Measurements from ENCODE around the gene VAV1. TPM values are rescaled to one million over a fixed set of nuclear protein-coding genes. Genes with fewer than 3 reads are reported as not detected.
A peak's percentile ranks its signal among the peaks of the same experiment; 100 is the strongest.

Gene VAV1
- total RNA-seq, 5 donors from 2014 or later (not counting 1 experiment from before 2014, with no cell fraction given): 82.5 to 114 (median 92.2) TPM

DNA sequence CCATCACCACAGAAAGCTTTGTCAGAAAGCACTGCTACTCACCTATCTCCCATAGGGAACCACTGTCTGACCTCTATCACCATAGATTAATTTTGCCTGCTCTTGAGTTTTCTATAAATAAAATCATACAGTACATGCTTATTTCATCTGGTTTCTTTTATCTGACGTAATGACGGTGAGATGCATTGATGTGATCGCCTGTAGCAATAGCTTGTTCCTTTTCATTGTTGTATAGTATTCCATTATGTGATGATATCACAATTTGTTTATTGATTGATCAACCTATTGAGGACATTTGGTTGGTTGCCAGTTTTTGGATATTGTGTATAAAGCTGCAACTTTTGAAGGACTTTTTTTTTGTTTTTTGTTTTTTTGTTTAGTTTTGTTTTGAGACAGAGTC lies 63.0 kb downstream of the VAV1 start:
- POLR2A ChIA-PET: no interaction called here
- no peak overlapping the region for H3K27ac ChIP-seq (ENCODE audit: low read length)
- CTCF ChIA-PET: interaction anchor here in 1 of 2 donors (0.6 kb wide), 1 partner anchor 1101 kb away, joined by 3 read pairs; no protein-coding TSS in a partner anchor

GRCh38 chr19:6837525-6837924 lies 65.0 kb downstream of the VAV1 start:
- H3K27me3 ChIP-seq (replicated peaks in 1 of 2; ENCODE audit: control insufficient read depth in 2 of 2, extremely low read depth in 1 of 2, insufficient read depth in 2 of 2, low read length in 1 of 2): no peaks in the 10 kb centered on the region
- Mint-ChIP-seq H3K36me3 (peaks cover 51% of the 10 kb centered on the region), H3K27ac (peak overlapping the region; percentile 57 to 77), H3K27me3 (no peaks in the 10 kb centered on the region), H3K9me3 (no peaks in the 10 kb centered on the region), H3K4me3 (no peak overlapping the region), H3K4me1 (peaks cover 5 to 29% (median 16%) of the 10 kb centered on the region in 3 donors)
- H3K36me3 ChIP-seq (ENCODE audit: control insufficient read depth in 2 of 2, extremely low read depth in 1 of 2, insufficient read depth in 1 of 2, low read length in 1 of 2): peaks cover 12 to 67% of the 10 kb centered on the region in 2 donors
- H3K27ac ChIP-seq (ENCODE audit: low read length): no peak overlapping the region
- H3K9me3 ChIP-seq: no peaks in the 10 kb centered on the region
- CTCF ChIA-PET: no interaction called here
- no CpG with 5 or more reads among the region's 2 CpGs for WGBS (ENCODE audit: insufficient coverage)
- ATAC-seq (replicated peaks in 1 of 4): no peak
- no peak for DNase-seq
- H3K4me1 ChIP-seq (ENCODE audit: control insufficient read depth in 1 of 2, extremely low read depth in 1 of 2, insufficient read depth in 2 of 2, low read length in 2 of 2): peaks cover 0 to 5% of the 10 kb centered on the region in 2 experiments
- POLR2A ChIA-PET: no interaction called here
- H3K4me3 ChIP-seq (ENCODE audit: control insufficient read depth in 1 of 2, extremely low read depth in 1 of 2, low read length in 1 of 2): no peak overlapping the region

More for the DNA sequence above, 63.0 kb downstream of the VAV1 start:
- Mint-ChIP-seq H3K4me3 (no peak overlapping the region), H3K9me3 (no peaks in the 10 kb centered on the region), H3K27ac (no peak overlapping the region), H3K4me1 (peaks cover 5 to 32% (median 16%) of the 10 kb centered on the region in 3 donors), H3K36me3 (peaks cover 56% of the 10 kb centered on the region), H3K27me3 (no peaks in the 10 kb centered on the region)
- Histone ChIP-seq H3K27me3 (replicated peaks in 1 of 2; ENCODE audit: control insufficient read depth in 2 of 2, extremely low read depth in 1 of 2, insufficient read depth in 2 of 2, low read length in 1 of 2) (no peaks in the 10 kb centered on the region), H3K36me3 (ENCODE audit: control insufficient read depth in 2 of 2, extremely low read depth in 1 of 2, insufficient read depth in 1 of 2, low read length in 1 of 2) (peaks cover 20 to 75% of the 10 kb centered on the region in 2 donors), H3K4me1 (ENCODE audit: control insufficient read depth in 1 of 2, extremely low read depth in 1 of 2, insufficient read depth in 2 of 2, low read length in 2 of 2) (peaks cover 0 to 5% of the 10 kb centered on the region in 2 experiments), H3K9me3 (no peaks in the 10 kb centered on the region), H3K4me3 (ENCODE audit: control insufficient read depth in 1 of 2, extremely low read depth in 1 of 2, low read length in 1 of 2) (no peak overlapping the region)
- ATAC-seq (replicated peaks in 1 of 4) (no peak), DNase-seq (no peak)
- 100% methylated on average over 1 of the region's 3 CpGs for WGBS (ENCODE audit: insufficient coverage)

DNA sequence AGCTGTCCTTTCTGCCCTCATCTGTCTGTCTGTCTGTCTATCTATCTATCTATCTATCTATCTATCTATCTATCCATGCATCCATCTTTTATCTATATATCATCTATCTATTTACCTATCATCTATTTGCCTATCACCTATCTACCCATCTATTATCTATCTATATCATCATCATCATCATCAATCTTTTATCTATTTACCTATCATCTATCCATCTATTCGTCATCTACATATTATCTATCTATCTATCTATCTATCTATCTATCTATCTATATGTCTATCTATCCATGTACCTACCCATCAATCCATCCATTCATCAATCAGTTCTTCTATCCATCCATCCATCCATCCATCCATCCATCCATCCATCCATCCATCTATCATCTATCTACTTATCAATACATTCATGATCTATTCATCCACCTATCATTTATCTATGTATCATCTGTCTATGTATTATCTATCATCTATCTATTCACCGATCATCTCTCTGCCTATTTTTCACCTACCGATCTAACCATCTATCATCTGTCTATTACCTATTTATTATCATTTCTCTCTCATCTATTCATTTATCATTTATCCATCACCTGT lies 65.7 kb downstream of the VAV1 start:
- H3K9me3 Mint-ChIP-seq: no peaks in the 10 kb centered on the region
- no peaks in the 10 kb centered on the region for H3K27me3 Mint-ChIP-seq
- Histone ChIP-seq H3K27ac (ENCODE audit: low read length) (no peak overlapping the region), H3K9me3 (no peaks in the 10 kb centered on the region), H3K36me3 (ENCODE audit: control insufficient read depth in 2 of 2, extremely low read depth in 1 of 2, insufficient read depth in 1 of 2, low read length in 1 of 2) (peaks cover 13 to 65% of the 10 kb centered on the region in 2 donors), H3K4me3 (ENCODE audit: control insufficient read depth in 1 of 2, extremely low read depth in 1 of 2, low read length in 1 of 2) (no peak overlapping the region), H3K4me1 (ENCODE audit: control insufficient read depth in 1 of 2, extremely low read depth in 1 of 2, insufficient read depth in 2 of 2, low read length in 2 of 2) (peaks cover 0 to 5% of the 10 kb centered on the region in 2 experiments), H3K27me3 (replicated peaks in 1 of 2; ENCODE audit: control insufficient read depth in 2 of 2, extremely low read depth in 1 of 2, insufficient read depth in 2 of 2, low read length in 1 of 2) (no peaks in the 10 kb centered on the region)
- ChIA-PET CTCF (no interaction called here), POLR2A (no interaction called here)
- 97% methylated on average over 3 of the region's 3 CpGs for WGBS (ENCODE audit: insufficient coverage)
- peak overlapping the region; percentile 44 to 57 for H3K27ac Mint-ChIP-seq
- DNase-seq (no peak), ATAC-seq (replicated peaks in 1 of 4) (no peak)
- H3K36me3 Mint-ChIP-seq: peaks cover 47% of the 10 kb centered on the region
- no peak overlapping the region for H3K4me3 Mint-ChIP-seq
- peaks cover 5 to 23% (median 17%) of the 10 kb centered on the region in 3 donors for H3K4me1 Mint-ChIP-seq

DNA sequence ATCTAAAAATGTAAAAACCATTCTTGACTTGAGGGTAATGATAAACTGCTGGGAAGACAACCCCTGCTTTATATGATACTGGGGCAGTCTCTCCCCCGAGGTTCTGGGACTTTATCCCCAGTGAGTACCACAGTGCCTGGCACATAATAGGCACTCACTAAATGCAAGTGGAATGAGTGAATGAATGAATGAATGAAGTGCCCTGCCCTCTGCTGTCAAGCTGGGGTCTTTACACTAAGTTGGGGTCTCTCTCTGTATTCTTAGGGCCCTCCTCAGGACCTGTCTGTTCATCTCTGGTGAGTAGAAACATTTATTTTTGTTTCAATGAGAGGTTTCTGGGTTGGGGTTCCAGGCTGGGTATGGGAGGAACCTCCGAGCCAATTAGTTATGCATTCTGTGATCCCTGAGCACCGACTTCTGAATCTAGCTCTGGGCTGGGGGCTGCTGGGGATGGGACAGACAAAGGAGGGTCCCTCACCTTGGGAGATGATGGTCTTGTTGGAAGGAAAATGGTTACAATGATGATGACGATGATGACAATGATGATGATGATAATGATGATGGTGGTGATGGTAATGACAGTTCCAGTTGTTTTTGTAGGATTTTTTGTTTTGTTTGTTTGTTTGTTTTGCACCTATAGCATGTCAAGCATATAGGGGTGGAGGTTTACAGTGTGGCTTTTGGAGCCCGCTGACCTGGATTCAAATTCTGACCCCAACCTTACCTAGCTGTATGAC lies 70.5 kb downstream of the VAV1 start:
- no peak overlapping the region for H3K4me3 Mint-ChIP-seq
- H3K4me3 ChIP-seq (ENCODE audit: control insufficient read depth in 1 of 2, extremely low read depth in 1 of 2, low read length in 1 of 2): no peak overlapping the region
- WGBS (ENCODE audit: insufficient coverage): 96% methylated on average over 3 of the region's 5 CpGs
- ChIA-PET POLR2A (interaction anchor here in 1 of 2 donors (0.6 kb wide), 1 partner anchor 190 kb away, joined by 14 read pairs; no protein-coding TSS in a partner anchor), CTCF (interaction anchor here in 1 of 2 donors (0.6 to 0.7 kb wide), 2 partner anchors 47 to 599 kb away, joined by 3 to 14 read pairs; no protein-coding TSS in a partner anchor)
- H3K9me3 Mint-ChIP-seq: no peaks in the 10 kb centered on the region
- H3K36me3 ChIP-seq (ENCODE audit: control insufficient read depth in 2 of 2, extremely low read depth in 1 of 2, insufficient read depth in 1 of 2, low read length in 1 of 2): peaks cover 19 to 45% of the 10 kb centered on the region in 2 donors
- H3K27me3 ChIP-seq (replicated peaks in 1 of 2; ENCODE audit: control insufficient read depth in 2 of 2, extremely low read depth in 1 of 2, insufficient read depth in 2 of 2, low read length in 1 of 2): no peaks in the 10 kb centered on the region
- H3K27me3 Mint-ChIP-seq: no peaks in the 10 kb centered on the region
- no peak for ATAC-seq (replicated peaks in 1 of 4)
- H3K27ac Mint-ChIP-seq: peak overlapping the region; percentile 65 to 75
- DNase-seq: no peak
- peaks cover 30% of the 10 kb centered on the region for H3K36me3 Mint-ChIP-seq
- H3K9me3 ChIP-seq: no peaks in the 10 kb centered on the region
- peaks cover 0 to 4% (median 3%) of the 10 kb centered on the region in 3 donors for H3K4me1 Mint-ChIP-seq
- no peaks in the 10 kb centered on the region for H3K4me1 ChIP-seq (ENCODE audit: control insufficient read depth in 1 of 2, extremely low read depth in 1 of 2, insufficient read depth in 2 of 2, low read length in 2 of 2)
- H3K27ac ChIP-seq (ENCODE audit: low read length): no peak overlapping the region

DNA sequence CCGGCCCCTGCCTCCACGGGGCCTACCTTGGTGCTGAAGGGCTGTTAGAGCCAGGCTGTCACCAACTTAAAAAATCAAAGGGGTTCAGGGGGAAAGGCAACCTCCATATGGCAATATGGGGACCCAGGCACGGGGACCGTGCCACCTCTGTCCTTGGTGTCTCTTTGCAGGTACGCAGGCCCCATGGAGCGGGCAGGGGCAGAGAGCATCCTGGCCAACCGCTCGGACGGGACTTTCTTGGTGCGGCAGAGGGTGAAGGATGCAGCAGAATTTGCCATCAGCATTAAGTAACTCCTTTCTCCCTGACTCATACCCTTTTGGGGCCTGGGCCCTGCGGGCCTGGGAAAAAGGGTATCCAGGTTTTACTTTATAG lies 75.3 kb downstream of the VAV1 start:
- Histone ChIP-seq H3K27ac (ENCODE audit: low read length) (no peak overlapping the region), H3K36me3 (ENCODE audit: control insufficient read depth in 2 of 2, extremely low read depth in 1 of 2, insufficient read depth in 1 of 2, low read length in 1 of 2) (peaks cover 24 to 64% of the 10 kb centered on the region in 2 donors), H3K4me3 (ENCODE audit: control insufficient read depth in 1 of 2, extremely low read depth in 1 of 2, low read length in 1 of 2) (no peak overlapping the region), H3K27me3 (replicated peaks in 1 of 2; ENCODE audit: control insufficient read depth in 2 of 2, extremely low read depth in 1 of 2, insufficient read depth in 2 of 2, low read length in 1 of 2) (no peaks in the 10 kb centered on the region), H3K9me3 (no peaks in the 10 kb centered on the region), H3K4me1 (ENCODE audit: control insufficient read depth in 1 of 2, extremely low read depth in 1 of 2, insufficient read depth in 2 of 2, low read length in 2 of 2) (no peaks in the 10 kb centered on the region)
- Mint-ChIP-seq H3K27me3 (no peaks in the 10 kb centered on the region), H3K9me3 (no peaks in the 10 kb centered on the region), H3K4me3 (no peak overlapping the region), H3K4me1 (peaks cover 0 to 3% (median 0%) of the 10 kb centered on the region in 3 donors), H3K27ac (no peak overlapping the region), H3K36me3 (peaks cover 33% of the 10 kb centered on the region)
- ChIA-PET CTCF (interaction anchor here in 1 of 2 donors (0.7 kb wide), 1 partner anchor 542 kb away, joined by 3 read pairs; no protein-coding TSS in a partner anchor), POLR2A (no interaction called here)
- WGBS (ENCODE audit: insufficient coverage): 100% methylated on average over 4 of the region's 11 CpGs
- no peak for ATAC-seq (replicated peaks in 1 of 4)
- no peak for DNase-seq

DNA sequence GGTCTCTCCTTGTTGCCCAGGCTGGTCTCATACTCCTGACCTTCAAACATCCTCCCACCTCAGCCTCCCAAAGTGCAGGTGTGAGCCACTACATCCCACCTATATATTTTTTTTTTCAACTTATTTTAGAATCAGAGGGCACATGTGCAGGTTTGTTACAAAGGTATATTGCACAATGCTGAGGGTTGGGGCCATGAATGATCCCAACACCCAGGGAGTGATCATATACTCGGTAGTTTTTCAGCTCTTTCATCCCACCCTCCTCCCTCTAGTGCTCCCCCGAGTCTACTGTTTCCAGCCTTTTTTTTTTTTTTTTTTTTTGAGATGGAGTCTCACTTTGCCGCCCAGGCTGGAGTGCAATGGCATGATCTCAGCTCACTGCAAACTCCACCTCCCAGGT lies 76.5 kb downstream of the VAV1 start:
- WGBS (ENCODE audit: insufficient coverage): no CpG with 5 or more reads among the region's 3 CpGs
- no peaks in the 10 kb centered on the region for H3K4me1 ChIP-seq (ENCODE audit: control insufficient read depth in 1 of 2, extremely low read depth in 1 of 2, insufficient read depth in 2 of 2, low read length in 2 of 2)
- POLR2A ChIA-PET: interaction anchor here in 1 of 2 donors (0.6 kb wide), 2 partner anchors 90 to 279 kb away, joined by 4 to 6 read pairs; no protein-coding TSS in a partner anchor
- H3K27me3 Mint-ChIP-seq: no peaks in the 10 kb centered on the region
- H3K27ac ChIP-seq (ENCODE audit: low read length): no peak overlapping the region
- peaks cover 25 to 67% of the 10 kb centered on the region in 2 donors for H3K36me3 ChIP-seq (ENCODE audit: control insufficient read depth in 2 of 2, extremely low read depth in 1 of 2, insufficient read depth in 1 of 2, low read length in 1 of 2)
- no peaks in the 10 kb centered on the region for H3K9me3 Mint-ChIP-seq
- no peaks in the 10 kb centered on the region for H3K4me1 Mint-ChIP-seq
- H3K27ac Mint-ChIP-seq: no peak overlapping the region
- peaks cover 29% of the 10 kb centered on the region for H3K36me3 Mint-ChIP-seq
- DNase-seq (no peak), ATAC-seq (replicated peaks in 1 of 4) (no peak)
- no peak overlapping the region for H3K4me3 Mint-ChIP-seq
- CTCF ChIA-PET: interaction anchor here in 1 of 2 donors (0.5 kb wide), 1 partner anchor 569 kb away, joined by 3 read pairs; no protein-coding TSS in a partner anchor
- H3K4me3 ChIP-seq (ENCODE audit: control insufficient read depth in 1 of 2, extremely low read depth in 1 of 2, low read length in 1 of 2): no peak overlapping the region
- H3K27me3 ChIP-seq (replicated peaks in 1 of 2; ENCODE audit: control insufficient read depth in 2 of 2, extremely low read depth in 1 of 2, insufficient read depth in 2 of 2, low read length in 1 of 2): no peaks in the 10 kb centered on the region
- no peaks in the 10 kb centered on the region for H3K9me3 ChIP-seq
